ENCODE measurements around the gene FHIP2A. TPM values are rescaled to one million over a fixed set of nuclear protein-coding genes. Genes with fewer than 3 reads are reported as not detected.

FHIP2A gene
- total and polyA plus RNA-seq, 9 donors: 11.9 to 40.3 (median 31.6) TPM

DNA sequence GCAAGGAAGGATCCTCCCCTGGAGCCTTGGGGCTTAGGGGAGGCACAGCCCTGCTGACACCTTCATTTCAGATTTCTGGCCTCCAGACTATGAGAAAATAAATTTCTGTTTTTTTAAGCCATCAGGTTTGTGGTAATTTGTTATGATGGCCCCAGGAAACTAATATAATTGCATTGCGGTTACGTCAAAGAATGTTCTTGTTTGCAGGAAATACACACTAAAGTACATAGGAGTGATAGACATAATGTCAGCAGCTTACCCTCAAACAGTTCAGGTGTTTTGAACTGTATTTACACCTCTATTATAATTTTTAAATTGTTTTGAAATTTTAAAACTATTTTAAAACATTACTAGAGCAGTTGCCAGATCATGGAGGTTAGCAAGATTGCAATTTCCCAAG lies 12.6 kb upstream of the FHIP2A start:
- no peak for DNase-seq
- H3K4me3 ChIP-seq: no peak overlapping the region
- H3K9me3 ChIP-seq: no peaks in the 10 kb centered on the region
- intact Hi-C loops (cut with DNase I): no loop called here
- H3K27me3 ChIP-seq: no peaks in the 10 kb centered on the region
- no peaks in the 10 kb centered on the region for H3K4me1 ChIP-seq (ENCODE audit: insufficient read depth)
- no peaks in the 10 kb centered on the region for H3K36me3 ChIP-seq
- no peak overlapping the region for H3K27ac ChIP-seq
- 96 to 99% (median 97%) methylated on average over 2 of the region's 2 CpGs for whole genome bisulfite sequencing, 3 donors
- TF ChIP-seq EP300 (IDR thresholded peaks at IDR 0.05): no peak

DNA sequence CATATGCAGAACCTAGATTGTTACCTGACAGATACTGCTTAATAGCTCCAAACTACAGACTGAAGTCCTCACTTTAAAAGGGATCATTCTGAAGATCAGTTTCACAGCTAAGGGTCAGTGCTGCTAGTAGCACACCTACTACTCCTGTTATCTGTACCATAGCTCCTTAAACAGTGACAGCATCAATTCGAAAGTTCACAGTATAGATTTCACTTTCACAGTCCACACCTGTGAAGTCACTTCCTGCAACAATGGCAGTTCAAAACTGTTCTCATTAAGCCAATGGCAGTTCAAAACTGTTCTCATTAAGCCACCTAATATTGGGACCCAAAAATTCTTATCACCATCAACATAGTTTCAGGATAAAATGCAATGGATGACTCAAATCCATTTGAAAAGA lies 10.7 kb upstream of the FHIP2A start:
- Histone ChIP-seq H3K27ac (no peak overlapping the region), H3K4me3 (no peak overlapping the region), H3K27me3 (no peaks in the 10 kb centered on the region), H3K36me3 (no peaks in the 10 kb centered on the region), H3K9me3 (no peaks in the 10 kb centered on the region), H3K4me1 (ENCODE audit: insufficient read depth) (no peaks in the 10 kb centered on the region)
- TF ChIP-seq EP300 (IDR thresholded peaks at IDR 0.05) (no peak), POLR2A (IDR thresholded peaks at IDR 0.05) (no peak)
- TF ChIP-seq, protein P1, sequence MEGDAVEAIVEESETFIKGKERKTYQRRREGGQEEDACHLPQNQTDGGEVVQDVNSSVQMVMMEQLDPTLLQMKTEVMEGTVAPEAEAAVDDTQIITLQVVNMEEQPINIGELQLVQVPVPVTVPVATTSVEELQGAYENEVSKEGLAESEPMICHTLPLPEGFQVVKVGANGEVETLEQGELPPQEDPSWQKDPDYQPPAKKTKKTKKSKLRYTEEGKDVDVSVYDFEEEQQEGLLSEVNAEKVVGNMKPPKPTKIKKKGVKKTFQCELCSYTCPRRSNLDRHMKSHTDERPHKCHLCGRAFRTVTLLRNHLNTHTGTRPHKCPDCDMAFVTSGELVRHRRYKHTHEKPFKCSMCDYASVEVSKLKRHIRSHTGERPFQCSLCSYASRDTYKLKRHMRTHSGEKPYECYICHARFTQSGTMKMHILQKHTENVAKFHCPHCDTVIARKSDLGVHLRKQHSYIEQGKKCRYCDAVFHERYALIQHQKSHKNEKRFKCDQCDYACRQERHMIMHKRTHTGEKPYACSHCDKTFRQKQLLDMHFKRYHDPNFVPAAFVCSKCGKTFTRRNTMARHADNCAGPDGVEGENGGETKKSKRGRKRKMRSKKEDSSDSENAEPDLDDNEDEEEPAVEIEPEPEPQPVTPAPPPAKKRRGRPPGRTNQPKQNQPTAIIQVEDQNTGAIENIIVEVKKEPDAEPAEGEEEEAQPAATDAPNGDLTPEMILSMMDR (IDR thresholded peaks at IDR 0.05): no peak
- DNase-seq: no peak
- intact Hi-C loops (cut with DNase I): no loop called here
- 85 to 96% (median 86%) methylated on average over 1 of the region's 1 CpG for WGBS, 3 donors

DNA sequence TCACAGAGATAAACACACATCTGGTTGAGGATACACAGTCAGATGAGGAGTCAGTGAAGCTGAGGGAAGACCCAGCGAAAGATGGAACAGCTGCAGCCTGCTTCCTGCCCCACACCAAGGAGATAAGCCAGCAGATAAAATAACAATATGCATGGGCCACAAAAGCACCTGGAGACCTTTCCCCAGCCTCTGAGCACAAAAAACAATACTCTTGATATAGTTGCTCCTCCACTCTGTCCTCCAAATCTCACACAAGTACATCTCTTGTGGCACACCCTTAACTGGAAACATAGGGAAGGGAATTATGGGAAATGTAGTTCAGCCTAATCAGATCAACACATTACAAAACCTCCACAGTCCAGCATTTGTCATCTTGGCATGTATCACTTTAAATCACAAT lies 9.7 kb upstream of the FHIP2A start:
- Histone ChIP-seq H3K9me3 (no peaks in the 10 kb centered on the region), H3K36me3 (no peaks in the 10 kb centered on the region), H3K4me3 (no peak overlapping the region), H3K4me1 (ENCODE audit: insufficient read depth) (no peaks in the 10 kb centered on the region), H3K27me3 (no peaks in the 10 kb centered on the region), H3K27ac (no peak overlapping the region)
- TF ChIP-seq EP300 (IDR thresholded peaks at IDR 0.05) (no peak), POLR2A (IDR thresholded peaks at IDR 0.05) (no peak)
- DNase-seq: no peak
- intact Hi-C loops (cut with DNase I): no loop called here
- WGBS, 3 donors: 94 to 100% (median 95%) methylated on average over 1 of the region's 1 CpG

DNA sequence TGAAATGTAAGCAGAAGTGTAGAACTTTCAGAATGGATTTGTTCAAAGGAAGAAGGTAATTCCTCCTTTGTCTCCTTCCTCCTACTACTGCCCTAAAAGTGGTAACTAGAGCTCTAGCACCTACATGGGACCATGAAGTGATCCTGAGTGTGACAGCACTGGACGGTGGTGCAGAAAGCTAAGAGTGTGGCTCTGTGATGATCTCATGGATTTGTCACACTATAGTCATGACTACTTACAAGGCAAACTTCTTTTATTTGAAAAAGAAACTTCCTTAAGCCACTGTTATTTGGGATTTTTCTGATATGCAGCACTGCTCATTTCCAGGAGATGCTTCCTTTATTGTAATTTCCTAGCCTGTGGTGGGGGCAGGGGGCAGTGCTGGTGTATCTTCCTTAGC lies 5.8 kb upstream of the FHIP2A start:
- no peak overlapping the region for H3K4me3 ChIP-seq
- no peak for TF ChIP-seq POLR2A (IDR thresholded peaks at IDR 0.05)
- no peak for TF ChIP-seq EP300 (IDR thresholded peaks at IDR 0.05)
- TF ChIP-seq, protein P1 (IDR thresholded peaks at IDR 0.05): no peak
- H3K36me3 ChIP-seq: no peaks in the 10 kb centered on the region
- no peaks in the 10 kb centered on the region for H3K27me3 ChIP-seq
- intact Hi-C loops (cut with DNase I): no loop called here
- H3K9me3 ChIP-seq: no peaks in the 10 kb centered on the region
- WGBS, 3 donors: 86 to 97% (median 97%) methylated on average over 1 of the region's 1 CpG
- H3K4me1 ChIP-seq (ENCODE audit: insufficient read depth): no peaks in the 10 kb centered on the region
- DNase-seq: no peak
- H3K27ac ChIP-seq: no peak overlapping the region

DNA sequence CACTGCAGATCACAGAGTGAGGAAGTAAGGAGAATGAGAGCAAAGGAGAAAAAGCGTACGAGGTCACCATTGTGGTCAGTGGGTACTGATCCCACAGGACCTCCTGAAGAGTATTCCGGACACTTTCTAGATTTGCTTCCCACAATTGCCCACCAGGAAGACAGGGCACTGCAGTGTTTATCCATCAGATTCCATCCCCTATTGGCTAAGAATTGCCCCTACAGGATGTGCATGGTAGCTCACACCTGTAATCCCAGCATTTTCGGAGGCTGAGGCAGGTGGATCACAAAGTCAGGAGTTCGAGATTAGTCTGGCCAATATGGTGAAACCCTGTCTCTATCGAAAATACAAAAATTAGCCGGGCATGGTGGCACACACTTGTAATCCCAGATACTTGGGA lies 5.3 kb upstream of the FHIP2A start:
- no peaks in the 10 kb centered on the region for H3K9me3 ChIP-seq
- no peak for DNase-seq
- no peak for TF ChIP-seq POLR2A (IDR thresholded peaks at IDR 0.05)
- no peak for TF ChIP-seq EP300 (IDR thresholded peaks at IDR 0.05)
- TF ChIP-seq, protein P1 (IDR thresholded peaks at IDR 0.05): no peak
- H3K36me3 ChIP-seq: no peaks in the 10 kb centered on the region
- intact Hi-C loops (cut with DNase I): no loop called here
- H3K4me1 ChIP-seq (ENCODE audit: insufficient read depth): no peaks in the 10 kb centered on the region
- no peak overlapping the region for H3K4me3 ChIP-seq
- no peaks in the 10 kb centered on the region for H3K27me3 ChIP-seq
- 96 to 98% (median 97%) methylated on average over 7 of the region's 7 CpGs for WGBS, 3 donors
- H3K27ac ChIP-seq: no peak overlapping the region

DNA sequence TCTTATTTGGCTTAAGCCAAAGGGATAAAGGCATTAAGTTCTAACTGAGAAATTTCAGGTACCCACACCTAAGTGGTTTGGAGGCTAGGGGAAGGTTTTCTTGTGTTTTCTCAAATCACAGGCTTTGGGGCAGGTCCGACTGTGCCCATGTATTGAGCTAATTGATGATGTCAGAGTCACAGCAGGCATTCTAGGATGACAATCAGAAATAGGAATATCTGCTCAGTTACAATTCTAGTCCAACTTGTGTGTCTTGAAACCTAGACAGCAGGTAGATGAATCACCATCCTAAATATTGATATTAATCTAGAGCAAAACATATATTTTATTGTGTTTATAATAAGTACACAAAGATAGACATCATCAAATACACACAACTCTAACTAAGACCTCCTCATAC lies 2.3 kb upstream of the FHIP2A start:
- no peaks in the 10 kb centered on the region for H3K4me1 ChIP-seq (ENCODE audit: insufficient read depth)
- no peak overlapping the region for H3K27ac ChIP-seq
- H3K36me3 ChIP-seq: no peaks in the 10 kb centered on the region
- DNase-seq: no peak
- TF ChIP-seq, protein P1 (IDR thresholded peaks at IDR 0.05): no peak
- TF ChIP-seq EP300 (IDR thresholded peaks at IDR 0.05) (no peak), POLR2A (IDR thresholded peaks at IDR 0.05) (no peak)
- H3K9me3 ChIP-seq: no peaks in the 10 kb centered on the region
- H3K27me3 ChIP-seq: no peaks in the 10 kb centered on the region
- intact Hi-C loops (cut with DNase I): no loop called here
- H3K4me3 ChIP-seq: no peak overlapping the region
- WGBS, 3 donors: 81 to 97% (median 92%) methylated on average over 1 of the region's 1 CpG
